Neural progenitor cell (in vitro differentiated cells): Measurements from ENCODE around the gene ABTB2. TPM values are rescaled to one million over a fixed set of nuclear protein-coding genes. Genes with fewer than 3 reads are reported as not detected.

ENCODE experiments used
- DNase-seq: peaks from one replicate; pipeline ENCODE4 v3.0.0-alpha.2; 2016; ENCODE audit warnings: low spot score
- H2AFZ ChIP-seq: fragments of 200-600 bp; sonication (generic); replicated peaks from 2 replicates; pipeline ENCODE4 v1.6.1; 2016; ENCODE audit warnings: antibody characterized with exemption
- H3F3A ChIP-seq: fragments of 200-600 bp; sonication (generic); 2 replicates; pipeline ENCODE4 v1.6.1; 2016; ENCODE audit warnings: antibody characterized with exemption, low read depth
- H3K27ac ChIP-seq: fragments of 200-600 bp; sonication (generic); 2 replicates; pipeline ENCODE4 v1.5.1; 2016; ENCODE audit warnings: mild to moderate bottlenecking
- H3K27me3 ChIP-seq: fragments of 200-600 bp; sonication (generic); 2 replicates; pipeline ENCODE4 v1.6.1; 2016; ENCODE audit warnings: mild to moderate bottlenecking, moderate library complexity
- H3K36me3 ChIP-seq: fragments of 200-600 bp; sonication (generic); 2 replicates; pipeline ENCODE4 v1.5.1; 2016
- H3K4me1 ChIP-seq: fragments of 200-600 bp; sonication (generic); 2 replicates; pipeline ENCODE4 v1.6.1; 2016; ENCODE audit warnings: mixed run types
- H3K4me2 ChIP-seq: fragments of 200-600 bp; sonication (generic); 2 replicates; pipeline ENCODE4 v1.6.1; 2016
- H3K4me3 ChIP-seq: fragments of 200-600 bp; sonication (generic); 2 replicates; pipeline ENCODE4 v1.5.1; 2016
- H3K79me2 ChIP-seq: fragments of 200-600 bp; sonication (generic); 2 replicates; pipeline ENCODE4 v1.6.1; 2016; ENCODE audit warnings: low read depth
- H3K9ac ChIP-seq: fragments of 200-600 bp; sonication (generic); 2 replicates; pipeline ENCODE4 v1.6.1; 2016
- H3K9me3 ChIP-seq: fragments of 200-600 bp; sonication (generic); 2 replicates; pipeline ENCODE4 v1.5.1; 2016; ENCODE audit warnings: low read depth
- H4K20me1 ChIP-seq: fragments of 200-600 bp; sonication (generic); 2 replicates; pipeline ENCODE4 v1.6.1; 2016; ENCODE audit warnings: low read depth
- H3K27ac Mint-ChIP-seq: 3 replicates; pipeline ENCODE4 v1.8.0; 2021; ENCODE audit warnings: mixed read lengths
- H3K27me3 Mint-ChIP-seq: 2 replicates; pipeline ENCODE4 v1.8.0; 2022; ENCODE audit warnings: low read depth, mild to moderate bottlenecking, inconsistent platforms, moderate library complexity, mixed read lengths; ENCODE audit not compliant: insufficient read depth
- H3K36me3 Mint-ChIP-seq: 3 replicates; pipeline ENCODE4 v1.8.0; 2021; ENCODE audit warnings: mixed read lengths
- H3K4me1 Mint-ChIP-seq: 3 replicates; pipeline ENCODE4 v1.8.0; 2021; ENCODE audit warnings: mixed read lengths
- H3K4me3 Mint-ChIP-seq: 3 replicates; pipeline ENCODE4 v1.8.0; 2021; ENCODE audit warnings: mild to moderate bottlenecking, moderate library complexity, mixed read lengths
- H3K9me3 Mint-ChIP-seq: 3 replicates; pipeline ENCODE4 v1.8.0; 2020; ENCODE audit warnings: mixed read lengths
- CTCF ChIP-seq: fragments of 200-600 bp; sonication (generic); IDR thresholded peaks from 2 replicates; pipeline ENCODE4 v1.5.1; 2017; ENCODE audit warnings: antibody characterized with exemption, mild to moderate bottlenecking
- EZH2 ChIP-seq: fragments of 200-600 bp; sonication (generic); IDR thresholded peaks from 2 replicates; pipeline ENCODE4 v1.6.1; 2017; ENCODE audit warnings: antibody characterized with exemption, mild to moderate bottlenecking, moderate library complexity
- EZH2phosphoT487 ChIP-seq: fragments of 200-600 bp; sonication (generic); IDR thresholded peaks from 2 replicates; pipeline ENCODE4 v1.6.1; 2017; ENCODE audit warnings: antibody characterized with exemption
- total RNA-seq: library from RNA; depleted of rRNA; stranded (reverse); fragments of >200 nt; gene quantifications from 2 replicates; pipeline ENCODE4 v1.2.3, GENCODE V29; 2015; ENCODE audit warnings: low replicate concordance

The ABTB2 gene
- total RNA-seq, 1 donor from 2014 or later: 0.37 TPM

GRCh38 chr11:34346551-34346950, 11.3 kb downstream of the ABTB2 start:
- Histone ChIP-seq H3K4me1 (peaks cover 11% of the 10 kb centered on the region), H3K27me3 (no peaks in the 10 kb centered on the region), H2AFZ (no peak overlapping the region), H3F3A (peaks cover 7% of the 10 kb centered on the region), H3K79me2 (no peaks in the 10 kb centered on the region), H3K9ac (no peak overlapping the region), H3K27ac (no peak overlapping the region), H4K20me1 (no peaks in the 10 kb centered on the region), H3K4me2 (no peak overlapping the region), H3K9me3 (no peaks in the 10 kb centered on the region), H3K36me3 (no peaks in the 10 kb centered on the region), H3K4me3 (no peak overlapping the region)
- H3K27ac Mint-ChIP-seq: no peak overlapping the region
- H3K9me3 Mint-ChIP-seq: no peaks in the 10 kb centered on the region
- H3K4me1 Mint-ChIP-seq: peaks cover 16% of the 10 kb centered on the region
- no peak overlapping the region for H3K4me3 Mint-ChIP-seq
- no peak for DNase-seq
- no peaks in the 10 kb centered on the region for H3K36me3 Mint-ChIP-seq
- peaks cover 6% of the 10 kb centered on the region for H3K27me3 Mint-ChIP-seq
- no peak for TF ChIP-seq EZH2phosphoT487
- no peak for TF ChIP-seq CTCF
- TF ChIP-seq EZH2: no peak

GRCh38 chr11:34345991-34346480, 11.8 kb downstream of the ABTB2 start:
- no peaks in the 10 kb centered on the region for H4K20me1 ChIP-seq
- H3K79me2 ChIP-seq: no peaks in the 10 kb centered on the region
- peaks cover 16% of the 10 kb centered on the region for H3K4me1 Mint-ChIP-seq
- H3K9me3 Mint-ChIP-seq: no peaks in the 10 kb centered on the region
- H3K27me3 ChIP-seq: no peaks in the 10 kb centered on the region
- H3K27ac ChIP-seq: no peak overlapping the region
- H3K27ac Mint-ChIP-seq: no peak overlapping the region
- peaks cover 6% of the 10 kb centered on the region for H3K27me3 Mint-ChIP-seq
- no peaks in the 10 kb centered on the region for H3K36me3 Mint-ChIP-seq
- no peak overlapping the region for H3K4me2 ChIP-seq
- DNase-seq: no peak
- no peak overlapping the region for H3K4me3 Mint-ChIP-seq
- H2AFZ ChIP-seq: no peak overlapping the region
- peaks cover 12% of the 10 kb centered on the region for H3K4me1 ChIP-seq
- no peak overlapping the region for H3K9ac ChIP-seq
- H3K4me3 ChIP-seq: no peak overlapping the region
- no peaks in the 10 kb centered on the region for H3K36me3 ChIP-seq
- H3K9me3 ChIP-seq: no peaks in the 10 kb centered on the region
- H3F3A ChIP-seq: peaks cover 7% of the 10 kb centered on the region
- TF ChIP-seq CTCF (no peak), EZH2phosphoT487 (no peak), EZH2 (no peak)

DNA sequence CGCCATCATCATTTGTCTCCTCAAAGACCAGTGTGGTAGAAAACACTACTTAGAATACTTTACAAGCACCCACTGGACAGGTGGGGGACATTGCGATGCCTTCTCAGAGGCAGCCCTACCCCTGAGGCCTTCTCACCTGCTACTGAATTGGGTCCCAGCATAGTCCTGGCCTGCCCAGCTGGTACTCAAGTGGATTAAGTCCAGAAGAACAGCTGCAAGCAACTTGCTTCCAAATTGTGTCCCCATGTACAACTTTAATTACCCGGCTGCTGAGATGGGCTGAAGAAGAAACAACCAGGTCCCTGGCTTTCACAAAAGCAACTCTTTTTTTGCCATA, 12.3 kb downstream of the ABTB2 start:
- no peak overlapping the region for H3K4me3 ChIP-seq
- H3K4me2 ChIP-seq: no peak overlapping the region
- no peaks in the 10 kb centered on the region for H3K27me3 ChIP-seq

More for the DNA sequence above, 12.3 kb downstream of the ABTB2 start:
- peaks cover 16% of the 10 kb centered on the region for H3K4me1 Mint-ChIP-seq
- no peak for TF ChIP-seq EZH2phosphoT487
- TF ChIP-seq CTCF: no peak
- TF ChIP-seq EZH2: no peak
- H3K27ac Mint-ChIP-seq: no peak overlapping the region
- Histone ChIP-seq H3K79me2 (no peaks in the 10 kb centered on the region), H3K36me3 (no peaks in the 10 kb centered on the region), H3F3A (peaks cover 7% of the 10 kb centered on the region), H3K4me1 (peaks cover 12% of the 10 kb centered on the region), H3K27ac (no peak overlapping the region), H3K9ac (no peak overlapping the region), H3K9me3 (no peaks in the 10 kb centered on the region), H2AFZ (no peak overlapping the region), H4K20me1 (no peaks in the 10 kb centered on the region)
- H3K27me3 Mint-ChIP-seq: peaks cover 6% of the 10 kb centered on the region
- H3K9me3 Mint-ChIP-seq: no peaks in the 10 kb centered on the region
- H3K36me3 Mint-ChIP-seq: no peaks in the 10 kb centered on the region
- no peak overlapping the region for H3K4me3 Mint-ChIP-seq
- no peak for DNase-seq
